Activated gamma-delta T cell (primary cell): ENCODE results near the gene AGBL1.

Source experiments
- DNase-seq: peaks from one replicate; lab custom pipeline; 2025; lab: John Stamatoyannopoulos, UW

AGBL1 gene

DNA sequence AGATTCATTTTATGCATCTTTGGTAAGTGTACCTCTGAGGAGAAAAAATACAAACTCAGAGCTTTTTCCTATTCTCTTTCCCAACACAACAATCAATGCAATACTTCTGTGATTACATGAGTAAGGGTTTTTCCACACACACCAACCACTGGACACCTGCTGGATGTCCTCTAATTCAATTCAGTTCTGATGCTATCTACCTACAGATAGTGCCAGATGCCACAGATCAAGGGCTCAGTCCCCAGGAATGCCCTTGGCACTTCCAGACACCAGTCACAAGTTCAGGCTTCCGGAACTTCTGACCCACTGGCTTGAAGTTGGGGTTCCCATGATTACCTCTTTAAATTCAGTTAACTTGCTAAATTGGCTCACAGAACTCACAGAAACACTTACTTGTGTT is 511.5 kb downstream of the AGBL1 start:
- no peak for DNase-seq

DNA sequence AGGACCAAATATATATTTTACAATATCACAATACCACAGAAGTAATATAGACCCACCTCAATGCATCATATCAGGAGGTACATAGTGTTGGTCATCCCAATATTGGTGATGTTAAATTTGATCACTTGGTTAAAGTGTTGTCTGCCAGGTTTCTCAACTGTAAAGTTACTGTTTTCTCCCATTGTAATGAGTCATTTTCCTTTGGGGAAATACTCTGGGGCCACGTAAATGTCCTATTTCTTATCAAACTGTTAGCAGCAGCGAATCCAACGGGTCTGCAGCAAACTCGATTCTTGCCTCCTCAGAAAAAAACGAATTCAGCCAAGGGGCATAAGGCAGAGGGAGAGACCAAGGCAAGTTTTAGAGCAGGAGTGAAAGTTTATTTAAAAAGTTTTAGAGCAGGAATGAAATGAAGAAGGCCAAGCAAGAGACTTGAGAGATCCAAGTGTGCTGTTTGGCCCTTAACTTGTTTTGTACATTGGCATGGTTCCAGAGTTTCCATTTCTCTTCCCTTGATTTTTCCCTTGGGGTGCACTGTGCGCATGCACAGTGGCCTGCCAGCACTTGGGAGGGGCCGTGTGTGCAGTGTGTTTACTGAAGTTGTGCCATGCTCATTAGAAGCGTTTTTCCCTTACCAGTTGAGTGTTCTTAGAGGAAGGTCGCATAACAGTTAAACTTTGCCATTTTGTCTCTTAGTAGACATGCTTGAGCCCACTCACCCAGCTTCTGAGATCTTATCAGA is 512.5 kb downstream of the AGBL1 start:
- DNase-seq, result no peak

DNA sequence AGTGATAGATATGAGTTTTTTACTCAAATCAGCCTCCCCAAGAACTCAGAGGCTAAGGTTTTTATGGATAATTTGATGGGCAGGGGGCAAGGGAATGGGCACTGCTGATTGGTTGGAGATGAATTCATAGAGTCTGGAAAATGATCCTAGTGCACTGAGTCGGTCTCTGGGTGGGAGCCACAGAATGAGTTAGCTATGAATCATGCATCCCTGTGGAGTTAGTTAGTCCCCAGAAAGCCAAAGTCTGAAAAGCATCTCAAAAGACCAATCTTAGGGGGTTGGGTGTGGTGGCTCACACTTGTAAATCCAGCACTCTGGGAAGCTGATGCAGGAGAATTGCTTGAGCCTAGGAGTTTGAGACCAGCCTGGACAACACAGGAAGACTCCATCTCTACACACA is 516.1 kb downstream of the AGBL1 start:
- DNase-seq, result no peak

GRCh38 chr15:86603466-86603865 is 523.8 kb downstream of the AGBL1 start:
- DNase-seq, result no peak

DNA sequence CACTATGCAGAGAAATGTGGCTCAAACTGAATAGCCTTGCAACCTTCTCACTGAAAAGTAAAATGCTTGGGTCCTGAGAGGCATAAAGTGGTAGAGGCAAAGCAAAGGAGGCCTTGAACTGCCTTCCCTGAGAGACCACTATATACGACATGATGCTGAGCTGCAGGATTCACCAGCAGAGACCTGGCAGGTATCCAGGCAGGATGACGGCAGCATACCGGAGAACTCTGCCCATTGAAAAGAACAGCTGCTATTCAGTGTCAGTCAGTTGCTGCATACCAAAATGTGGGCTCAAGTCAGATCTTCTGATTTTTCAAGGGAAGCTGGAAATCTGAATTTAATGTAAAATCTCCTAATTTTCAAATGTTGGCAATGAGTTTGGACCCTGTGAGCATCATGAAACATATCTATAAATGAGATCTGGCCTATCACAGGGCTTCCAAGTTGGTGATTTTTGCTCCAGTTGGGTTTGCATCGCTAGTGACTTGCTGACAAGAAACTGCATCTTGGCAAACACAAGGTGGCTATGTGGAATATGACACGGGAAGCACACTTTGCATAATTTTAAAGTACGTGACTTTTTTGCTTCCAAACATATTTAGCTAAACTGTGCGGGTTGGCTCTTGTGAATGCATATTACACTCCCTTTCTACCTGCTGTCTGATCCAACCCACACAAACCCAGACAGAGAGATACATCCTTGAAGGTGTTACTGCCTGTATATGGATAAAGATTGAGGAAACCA is 529.0 kb downstream of the AGBL1 start:
- no peak for DNase-seq

DNA sequence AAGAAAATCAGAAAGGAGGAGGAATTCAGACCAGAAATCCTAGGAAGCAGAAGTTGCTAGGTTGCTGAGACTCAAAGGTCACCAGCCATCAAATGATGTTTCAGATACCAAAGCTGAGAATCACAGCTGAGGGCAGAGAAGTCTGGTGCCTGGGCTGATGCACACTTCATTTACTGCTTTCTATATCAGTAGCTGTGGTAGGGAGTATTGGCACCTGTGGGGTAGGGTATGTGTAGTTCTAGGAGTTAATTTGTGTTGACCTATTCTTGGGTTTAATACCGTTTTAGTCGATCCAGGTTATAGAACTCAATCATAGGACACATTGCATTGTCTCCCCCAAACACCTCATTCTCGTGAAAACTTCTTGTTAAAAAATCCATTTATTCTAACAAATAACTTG is 529.6 kb downstream of the AGBL1 start:
- DNase-seq, result no peak

DNA sequence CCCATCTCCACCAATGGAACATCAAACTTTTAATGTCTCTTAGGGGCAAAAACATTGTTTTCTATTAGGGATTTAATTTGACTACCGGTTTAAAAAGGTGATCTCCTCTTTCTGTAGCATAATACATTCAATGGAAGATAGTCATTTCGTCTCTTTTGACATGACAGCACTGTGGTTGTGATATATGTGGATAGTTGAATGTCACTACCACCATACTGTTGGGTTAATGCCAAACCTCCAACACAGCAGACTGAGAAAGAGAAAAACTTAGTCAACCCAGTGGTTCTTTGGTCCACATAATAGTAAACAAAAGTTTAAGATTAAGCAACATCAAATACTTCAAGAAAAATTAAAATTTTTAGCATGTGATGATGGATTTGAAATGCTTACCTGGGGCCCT is 530.4 kb downstream of the AGBL1 start:
- no peak for DNase-seq

DNA sequence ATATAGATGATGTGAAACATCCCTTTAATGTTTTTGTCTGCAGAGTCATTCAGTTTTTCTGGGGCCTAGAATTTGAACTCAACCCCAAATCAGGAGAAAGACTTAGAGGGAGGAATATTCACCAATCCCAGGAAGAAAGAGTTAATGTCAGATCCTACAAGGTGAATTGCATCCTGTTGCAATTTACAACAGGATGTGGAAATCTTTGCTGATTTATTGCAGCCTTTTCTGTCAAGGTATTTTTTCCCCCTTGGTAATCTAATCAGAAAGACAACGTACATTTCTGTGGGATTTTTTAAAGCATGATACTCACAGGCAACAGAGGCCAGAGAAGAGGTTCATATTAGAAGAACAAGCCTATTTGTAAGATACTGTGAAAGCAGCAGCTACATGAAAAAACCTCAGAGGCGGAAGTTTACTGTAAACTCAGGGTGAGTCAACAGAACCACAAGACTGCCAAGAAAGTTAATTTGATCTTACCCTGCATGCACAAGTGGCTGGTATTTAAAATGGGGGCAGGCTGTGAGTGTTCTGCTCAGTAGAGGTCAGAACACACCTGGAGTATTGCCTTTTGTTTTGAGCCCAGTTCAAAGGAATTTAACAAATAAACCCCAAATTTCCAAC is 531.9 kb downstream of the AGBL1 start:
- DNase-seq, result no peak

- no peak for DNase-seq
These were observed 535.7 kb downstream of the AGBL1 start for GRCh38 chr15:86615411-86615810.

- DNase-seq, result no peak
These were observed 536.1 kb downstream of the AGBL1 start for GRCh38 chr15:86615816-86616215.

GRCh38 chr15:86616771-86617170 is 537.1 kb downstream of the AGBL1 start:
- DNase-seq, result no peak

- DNase-seq, result no peak
These were observed 540.5 kb downstream of the AGBL1 start for GRCh38 chr15:86620157-86620556.

- no peak for DNase-seq
These were observed 541.1 kb downstream of the AGBL1 start for GRCh38 chr15:86620641-86621349.

DNA sequence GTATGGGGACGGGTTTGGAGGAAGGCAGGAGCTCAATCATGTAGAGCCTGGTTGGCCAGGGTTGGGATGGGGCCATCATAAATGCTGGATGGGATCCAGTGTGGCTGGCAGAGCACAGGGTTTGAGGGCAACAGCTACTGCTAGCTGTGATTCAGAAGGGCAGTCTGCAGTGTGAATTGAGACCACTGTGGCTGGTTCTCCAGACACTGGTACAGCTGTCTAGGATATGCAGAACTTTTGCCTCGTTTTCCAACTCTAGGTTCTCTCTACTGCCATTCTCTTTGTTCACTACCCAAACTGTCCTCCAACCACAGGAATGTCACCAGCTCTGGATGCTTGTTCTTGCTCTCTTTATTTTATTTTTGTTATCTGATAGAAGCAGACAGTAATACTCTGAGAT is 543.6 kb downstream of the AGBL1 start:
- DNase-seq, result no peak

GRCh38 chr15:86624261-86625036 is 544.8 kb downstream of the AGBL1 start:
- no peak for DNase-seq

DNA sequence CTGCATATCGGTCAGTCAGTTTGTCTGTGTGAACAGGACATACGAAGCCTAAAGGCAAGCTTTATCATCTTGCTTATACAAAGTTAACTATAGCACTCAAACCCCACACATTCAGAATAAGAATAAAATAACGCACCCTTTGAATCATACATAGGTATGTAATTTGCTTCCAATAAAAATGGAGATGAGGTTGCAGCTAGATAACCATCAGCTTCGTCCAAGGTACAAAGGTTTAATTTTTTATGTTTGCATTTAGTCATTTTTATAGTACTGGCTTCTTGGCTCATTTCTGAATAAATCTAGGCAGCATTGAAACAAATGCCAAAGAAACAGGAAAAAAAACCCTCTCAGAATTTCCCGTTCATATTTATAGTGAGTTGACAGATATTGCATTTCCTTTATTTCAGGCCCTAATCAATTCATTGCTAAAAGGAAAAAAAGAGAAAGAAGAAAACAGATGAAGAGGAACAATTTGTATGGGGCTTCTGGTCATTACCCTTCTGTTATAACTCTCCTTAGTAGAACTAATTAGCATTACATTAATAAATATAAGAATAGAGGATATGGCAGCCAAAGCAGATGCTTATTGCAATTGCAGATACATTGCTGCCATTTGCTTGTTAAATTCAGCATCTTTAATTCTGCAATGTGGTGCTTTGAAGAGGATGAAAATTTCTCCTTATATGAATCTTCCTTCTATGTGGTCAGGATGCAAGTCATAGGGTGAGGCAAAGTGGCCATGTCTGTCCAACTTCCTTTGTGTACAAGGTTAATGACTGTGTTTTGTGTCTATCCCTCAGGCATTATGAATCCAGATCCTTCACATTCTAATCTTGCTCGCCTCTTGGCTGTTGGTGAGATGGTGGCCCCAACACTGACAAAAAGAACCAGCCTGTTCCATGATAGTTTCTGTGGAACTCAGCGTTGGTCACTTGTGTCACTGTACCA is 550.0 kb downstream of the AGBL1 start:
- DNase-seq, result no peak

DNA sequence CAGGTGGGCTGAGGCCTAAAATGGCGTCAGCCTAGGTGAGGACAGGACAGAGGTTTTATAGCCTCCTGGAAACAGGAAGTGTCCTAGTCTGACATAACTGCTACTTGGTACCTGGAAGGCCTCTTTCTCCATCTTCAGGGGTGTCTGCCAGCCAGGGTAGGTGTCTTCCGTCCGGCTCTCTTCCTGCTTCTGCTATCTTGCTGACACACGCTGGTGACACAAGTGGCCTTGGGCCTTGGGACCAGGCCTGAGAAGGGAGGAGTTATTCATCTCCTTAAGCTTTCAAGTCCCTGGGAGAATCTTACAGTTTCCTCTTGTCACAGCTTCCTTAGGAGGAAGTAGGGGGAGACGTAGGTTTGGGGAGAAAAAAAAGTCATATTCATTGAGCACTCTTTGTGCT is 551.3 kb downstream of the AGBL1 start:
- no peak for DNase-seq

- no peak for DNase-seq
These were observed 554.5 kb downstream of the AGBL1 start for GRCh38 chr15:86634146-86634545.

GRCh38 chr15:86634992-86635638 is 555.4 kb downstream of the AGBL1 start:
- no peak for DNase-seq

GRCh38 chr15:86644339-86644738 is 564.7 kb downstream of the AGBL1 start:
- DNase-seq, result no peak
